ENCODE results near the gene NACC2. TPM values are rescaled to one million over a fixed set of nuclear protein-coding genes. Genes with fewer than 3 reads are reported as not detected.
A peak's percentile ranks its signal among the peaks of the same experiment; 100 is the strongest.

The NACC2 gene
- total and polyA plus RNA-seq, 8 donors = 4.1 to 69.2 (median 10.0) TPM

DNA sequence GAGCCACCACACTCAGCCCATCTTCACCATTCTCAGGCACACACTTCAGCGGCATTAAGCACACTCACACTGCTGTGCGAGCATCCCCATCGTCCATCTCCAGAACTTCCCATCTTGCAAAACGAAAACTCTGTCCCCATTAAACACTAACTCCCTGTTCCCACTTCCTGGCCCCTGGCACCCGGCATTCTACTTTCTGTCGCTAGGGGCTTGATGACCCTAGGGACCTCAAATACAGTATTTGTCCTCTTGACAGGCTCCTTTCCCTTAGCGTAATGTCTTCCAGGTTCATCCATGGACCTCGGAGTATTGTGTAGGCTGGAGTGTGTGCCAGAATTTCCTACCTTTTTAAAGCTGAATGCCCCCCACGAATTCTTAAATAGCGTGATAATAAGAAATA is 119.3 kb downstream of the NACC2 start:
- no peak overlapping the region for H3K27ac ChIP-seq
- WGBS, 5 donors = 75 to 82% (median 80%) methylated on average over 10 of the region's 10 CpGs
- peaks cover 0 to 13% (median 6%) of the 10 kb centered on the region in 4 donors for H3K4me1 ChIP-seq
- no peak overlapping the region for H3K4me3 ChIP-seq
- H3K9me3 ChIP-seq = no peaks in the 10 kb centered on the region
- peaks cover 0 to 69% (median 11%) of the 10 kb centered on the region in 3 donors for H3K27me3 ChIP-seq
- H3K36me3 ChIP-seq = no peaks in the 10 kb centered on the region
- intact Hi-C loops (cut with DNase I; ENCODE audit: low total_unique reads) = no loop called here
- no peak for DNase-seq
- no peak for TF ChIP-seq POLR2A (IDR thresholded peaks at IDR 0.05)
- TF ChIP-seq POLR2AphosphoS5 (IDR thresholded peaks at IDR 0.05) = no peak
- no peak for TF ChIP-seq EP300 (IDR thresholded peaks at IDR 0.05)
- no peak for TF ChIP-seq CTCF (IDR thresholded peaks at IDR 0.05)

- TF ChIP-seq CTCF (IDR thresholded peaks at IDR 0.05) (no peak), POLR2A (IDR thresholded peaks at IDR 0.05) (no peak), EP300 (IDR thresholded peaks at IDR 0.05) (no peak), POLR2AphosphoS5 (IDR thresholded peaks at IDR 0.05) (no peak)
- no peaks in the 10 kb centered on the region for H3K36me3 ChIP-seq
- no peak for DNase-seq
- no peaks in the 10 kb centered on the region for H3K9me3 ChIP-seq
- no peak overlapping the region for H3K4me3 ChIP-seq
- WGBS, 5 donors = 57 to 73% (median 62%) methylated on average over 10 of the region's 10 CpGs
- H3K27ac ChIP-seq = no peak overlapping the region
- peaks cover 0 to 53% (median 11%) of the 10 kb centered on the region in 3 donors for H3K27me3 ChIP-seq
- peaks cover 0 to 12% (median 5%) of the 10 kb centered on the region in 4 donors for H3K4me1 ChIP-seq
- intact Hi-C loops (cut with DNase I; ENCODE audit: low total_unique reads) = no loop called here
Measured at GRCh38 chr9:135974220-135974573, 120.9 kb downstream of the NACC2 start.

GRCh38 chr9:135973277-135974219 is 121.5 kb downstream of the NACC2 start:
- no peak overlapping the region for H3K4me3 ChIP-seq
- DNase-seq = no peak
- intact Hi-C loops (cut with DNase I; ENCODE audit: low total_unique reads) = no loop called here

DNA sequence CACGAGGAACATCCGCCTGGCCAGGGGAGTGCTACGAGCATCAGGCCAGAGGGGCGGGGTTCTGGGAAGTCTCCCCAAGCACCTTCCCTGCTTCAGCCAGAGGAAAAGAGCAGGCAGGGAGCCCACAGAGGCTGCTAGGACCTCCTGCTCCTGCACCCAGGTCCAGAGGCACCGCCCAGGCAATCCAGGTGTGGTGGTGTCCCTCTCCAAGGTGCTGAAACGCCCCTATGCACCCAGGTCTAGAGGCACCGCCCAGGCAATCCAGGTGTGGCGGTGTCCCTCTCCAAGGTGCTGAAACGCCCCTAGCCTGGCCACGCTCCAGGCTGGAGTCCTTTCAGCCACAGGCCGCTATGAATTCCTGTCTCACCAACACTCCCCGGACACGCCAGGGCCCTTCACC is 123.2 kb downstream of the NACC2 start:
- intact Hi-C loops (cut with DNase I; ENCODE audit: low total_unique reads) = no loop called here

More at GRCh38 chr9:135973277-135974219, 121.5 kb downstream of the NACC2 start:
- Histone ChIP-seq H3K4me1 (peaks cover 0 to 12% (median 0%) of the 10 kb centered on the region in 4 donors), H3K27ac (no peak overlapping the region), H3K9me3 (no peaks in the 10 kb centered on the region), H3K36me3 (no peaks in the 10 kb centered on the region), H3K27me3 (peaks cover 0 to 46% (median 7%) of the 10 kb centered on the region in 3 donors)
- 44 to 49% (median 46%) methylated on average over 22 to 23 of the region's 23 CpGs for WGBS, 5 donors
- TF ChIP-seq CTCF (IDR thresholded peaks at IDR 0.05) = no peak
- no peak for TF ChIP-seq POLR2A (IDR thresholded peaks at IDR 0.05)
- TF ChIP-seq EP300 (IDR thresholded peaks at IDR 0.05) = no peak
- no peak for TF ChIP-seq POLR2AphosphoS5 (IDR thresholded peaks at IDR 0.05)

More for the DNA sequence above, 123.2 kb downstream of the NACC2 start:
- Histone ChIP-seq H3K27ac (no peak overlapping the region), H3K4me1 (peaks cover 0 to 26% (median 8%) of the 10 kb centered on the region in 4 donors), H3K9me3 (no peaks in the 10 kb centered on the region), H3K27me3 (peaks cover 0 to 33% (median 5%) of the 10 kb centered on the region in 3 donors), H3K36me3 (no peaks in the 10 kb centered on the region), H3K4me3 (no peak overlapping the region)
- peak; percentile 81 to 93 for DNase-seq
- TF ChIP-seq POLR2AphosphoS5 (IDR thresholded peaks at IDR 0.05) = peak in 1 of 3 donors; percentile 20
- TF ChIP-seq POLR2A (IDR thresholded peaks at IDR 0.05) = no peak
- TF ChIP-seq CTCF (IDR thresholded peaks at IDR 0.05) = no peak
- TF ChIP-seq EP300 (IDR thresholded peaks at IDR 0.05) = no peak
- 24 to 37% (median 26%) methylated on average over 7 to 13 of the region's 13 CpGs for WGBS, 5 donors
